Epidermal melanocyte (primary cell): ENCODE data around the gene PHACTR4.
"Not testable (repeated sequence)": the region's sequence is repeated elsewhere in the genome, so short reads cannot be mapped to it uniquely, and the experiment has no call there.

Experiments
- DNase-seq: peaks from one replicate; pipeline ENCODE4 v3.0.0; 2011; ENCODE audit warnings: low spot score; ENCODE audit not compliant: insufficient read length

PHACTR4 gene

GRCh38 chr1:28370239-28371009, 884 bp downstream of the PHACTR4 start:
- DNase-seq = peak; percentile 34

- DNase-seq = no peak
These were observed 1.5 kb downstream of the PHACTR4 start for GRCh38 chr1:28371010-28371377.

GRCh38 chr1:28373450-28373849, 3.9 kb downstream of the PHACTR4 start:
- DNase-seq = not testable (repeated sequence)

- DNase-seq = no peak
These were observed 4.8 kb downstream of the PHACTR4 start for GRCh38 chr1:28374297-28374696.

GRCh38 chr1:28375598-28375997, 6.1 kb downstream of the PHACTR4 start:
- DNase-seq = not testable (repeated sequence)

GRCh38 chr1:28376195-28376594, 6.7 kb downstream of the PHACTR4 start:
- DNase-seq = not testable (repeated sequence)

GRCh38 chr1:28378906-28379305, 9.4 kb downstream of the PHACTR4 start:
- no peak for DNase-seq

- no peak for DNase-seq
These were observed 10.9 kb downstream of the PHACTR4 start for GRCh38 chr1:28380394-28380793.

- not testable (repeated sequence) for DNase-seq
These were observed 14.2 kb downstream of the PHACTR4 start for GRCh38 chr1:28383785-28384184.

GRCh38 chr1:28392027-28392652, 22.6 kb downstream of the PHACTR4 start:
- no peak for DNase-seq

- no peak for DNase-seq
These were observed 24.6 kb downstream of the PHACTR4 start for GRCh38 chr1:28394136-28394535.

GRCh38 chr1:28395181-28395580, 25.6 kb downstream of the PHACTR4 start:
- no peak for DNase-seq

GRCh38 chr1:28401760-28402159, 32.2 kb downstream of the PHACTR4 start:
- DNase-seq = no peak

- no peak for DNase-seq
These were observed 39.5 kb downstream of the PHACTR4 start for GRCh38 chr1:28409090-28409489.

- no peak for DNase-seq
These were observed 42.1 kb downstream of the PHACTR4 start for GRCh38 chr1:28411656-28412055.

- DNase-seq = no peak
These were observed 43.2 kb downstream of the PHACTR4 start for GRCh38 chr1:28412731-28413130.

- no peak for DNase-seq
These were observed 47.1 kb downstream of the PHACTR4 start for GRCh38 chr1:28416509-28417194.

- DNase-seq = no peak
These were observed 47.9 kb downstream of the PHACTR4 start for GRCh38 chr1:28417441-28417922.

GRCh38 chr1:28417926-28418637, 48.5 kb downstream of the PHACTR4 start:
- DNase-seq = no peak

- DNase-seq = no peak
These were observed 52.2 kb downstream of the PHACTR4 start for GRCh38 chr1:28421744-28422143.

- no peak for DNase-seq
These were observed 57.3 kb downstream of the PHACTR4 start for GRCh38 chr1:28426831-28427230.

GRCh38 chr1:28428012-28428411, 58.5 kb downstream of the PHACTR4 start:
- no peak for DNase-seq
